Activated T-cell treated with anti-CD3 and anti-CD28 coated beads, Interleukin-2, amount 50 U/mL, for 72 hours (primary cell): ENCODE results near the gene ACHE. TPM values are rescaled to one million over a fixed set of nuclear protein-coding genes. Genes with fewer than 3 reads are reported as not detected.
"Not testable (repeated sequence)": the region's sequence is repeated elsewhere in the genome, so short reads cannot be mapped to it uniquely, and the experiment has no call there.

Experiments
- ATAC-seq, 2 donors: fragments of 150-1000 bp; cut with Tn5 transposase; replicated peaks in 1 of 2; 2 replicates each; pipeline ENCODE4 v1.10.0; 2021; ENCODE audit warnings: moderate library complexity in 2 of 2, mild to moderate bottlenecking in 1 of 2
- DNase-seq, 2 donors: peaks; one replicate each; pipeline ENCODE4 v3.0.0; 2021 to 2022; ENCODE audit warnings: mixed read lengths in 1 of 2
- H3K27ac Mint-ChIP-seq: one replicate; pipeline ENCODE4 v1.8.0; 2022; ENCODE audit warnings: mild to moderate bottlenecking, moderate library complexity, mixed read lengths
- H3K27me3 Mint-ChIP-seq: one replicate; pipeline ENCODE4 v1.8.0; 2022; ENCODE audit warnings: low read depth, mixed read lengths
- H3K36me3 Mint-ChIP-seq, 2 donors: one replicate each; pipeline ENCODE4 v1.8.0; 2022; ENCODE audit warnings: mixed read lengths in 2 of 2, mild to moderate bottlenecking in 1 of 2; ENCODE audit not compliant: insufficient read depth in 2 of 2
- H3K4me1 Mint-ChIP-seq: one replicate; pipeline ENCODE4 v1.8.0; 2022; ENCODE audit warnings: low read depth, mixed read lengths
- H3K4me3 Mint-ChIP-seq, 2 donors: one replicate each; pipeline ENCODE4 v1.8.0; 2022; ENCODE audit warnings: mild to moderate bottlenecking in 2 of 2, mixed read lengths in 2 of 2, moderate library complexity in 2 of 2
- H3K9me3 Mint-ChIP-seq, 2 donors: one replicate each; pipeline ENCODE4 v1.8.0; 2022; ENCODE audit warnings: mixed read lengths in 2 of 2
- total RNA-seq, 2 donors: library from RNA; stranded (reverse); gene quantifications; one replicate each; pipeline ENCODE4 v1.2.3, GENCODE V29; 2022

ACHE gene
- under 1 TPM; 0.16 to 0.41 TPM for total RNA-seq

GRCh38 chr7:100895701-100895955 lies at the start of gene ACHE:
ACHE (minus strand) TSS chr7:100895888; CDS start chr7:100894232, 1,656 bp downstream.
- Mint-ChIP-seq H3K36me3 (no peaks in the 10 kb centered on the region), H3K27ac (no peak within 1 kb of the TSS), H3K9me3 (no peaks in the 10 kb centered on the region), H3K4me1 (peaks cover 18% of the 10 kb centered on the region), H3K4me3 (peak within 1 kb of the TSS; percentile 72 to 88), H3K27me3 (peaks cover 47% of the 10 kb centered on the region)
- ATAC-seq (peak; percentile 27 to 40), DNase-seq (no peak)

- Mint-ChIP-seq H3K9me3 (no peaks in the 10 kb centered on the region), H3K4me1 (no peaks in the 10 kb centered on the region), H3K27ac (no peak overlapping the region), H3K4me3 (no peak overlapping the region), H3K36me3 (no peaks in the 10 kb centered on the region), H3K27me3 (peaks cover 5% of the 10 kb centered on the region)
- ATAC-seq = no peak
- no peak for DNase-seq
These were observed 48.5 kb upstream of the ACHE start for GRCh38 chr7:100944138-100944537.

GRCh38 chr7:100943693-100944092 lies 48.0 kb upstream of the ACHE start:
- ATAC-seq = no peak
- Mint-ChIP-seq H3K27ac (no peak overlapping the region), H3K4me3 (no peak overlapping the region), H3K27me3 (peaks cover 5% of the 10 kb centered on the region), H3K9me3 (no peaks in the 10 kb centered on the region), H3K36me3 (no peaks in the 10 kb centered on the region), H3K4me1 (no peaks in the 10 kb centered on the region)
- DNase-seq = no peak

GRCh38 chr7:100942045-100942774 lies 46.5 kb upstream of the ACHE start:
- peaks cover 5% of the 10 kb centered on the region for H3K27me3 Mint-ChIP-seq
- ATAC-seq = no peak
- no peak overlapping the region for H3K4me3 Mint-ChIP-seq
- H3K36me3 Mint-ChIP-seq = no peaks in the 10 kb centered on the region
- DNase-seq = no peak
- H3K27ac Mint-ChIP-seq = no peak overlapping the region
- H3K4me1 Mint-ChIP-seq = no peaks in the 10 kb centered on the region
- no peaks in the 10 kb centered on the region for H3K9me3 Mint-ChIP-seq

- not testable (repeated sequence) for H3K4me1 Mint-ChIP-seq, H3K9me3 Mint-ChIP-seq, H3K4me3 Mint-ChIP-seq, H3K36me3 Mint-ChIP-seq, H3K27ac Mint-ChIP-seq, ATAC-seq, DNase-seq
- peaks cover 11% of the 10 kb centered on the region for H3K27me3 Mint-ChIP-seq
These were observed 40.5 kb upstream of the ACHE start for GRCh38 chr7:100936167-100936566.

- not testable (repeated sequence) for DNase-seq, H3K36me3 Mint-ChIP-seq, H3K9me3 Mint-ChIP-seq, H3K4me3 Mint-ChIP-seq, ATAC-seq, H3K4me1 Mint-ChIP-seq, H3K27ac Mint-ChIP-seq
- H3K27me3 Mint-ChIP-seq = peaks cover 14% of the 10 kb centered on the region
These were observed 39.7 kb upstream of the ACHE start for GRCh38 chr7:100935381-100935780.

- no peak for DNase-seq
- H3K4me3 Mint-ChIP-seq = no peak overlapping the region
These were observed 38.0 kb upstream of the ACHE start for GRCh38 chr7:100933734-100934133.

GRCh38 chr7:100929808-100930174 lies 34.1 kb upstream of the ACHE start:
- Mint-ChIP-seq H3K36me3 (peaks cover 0 to 4% of the 10 kb centered on the region in 2 donors), H3K27me3 (peaks cover 14% of the 10 kb centered on the region), H3K4me3 (no peak overlapping the region), H3K4me1 (no peaks in the 10 kb centered on the region), H3K9me3 (peaks cover 2% of the 10 kb centered on the region in 2 donors), H3K27ac (no peak overlapping the region)
- no peak for DNase-seq
- no peak for ATAC-seq

More at GRCh38 chr7:100933734-100934133, 38.0 kb upstream of the ACHE start:
- H3K27me3 Mint-ChIP-seq = peaks cover 14% of the 10 kb centered on the region
- H3K4me1 Mint-ChIP-seq = no peaks in the 10 kb centered on the region
- no peak overlapping the region for H3K27ac Mint-ChIP-seq
- no peak for ATAC-seq
- peaks cover 0 to 4% of the 10 kb centered on the region in 2 donors for H3K36me3 Mint-ChIP-seq
- peaks cover 2% of the 10 kb centered on the region in 2 donors for H3K9me3 Mint-ChIP-seq

- not testable (repeated sequence) for H3K4me1 Mint-ChIP-seq, H3K4me3 Mint-ChIP-seq, H3K9me3 Mint-ChIP-seq, H3K36me3 Mint-ChIP-seq, ATAC-seq, DNase-seq, H3K27ac Mint-ChIP-seq
- peaks cover 34% of the 10 kb centered on the region for H3K27me3 Mint-ChIP-seq
These were observed 27.9 kb upstream of the ACHE start for GRCh38 chr7:100923616-100924015.

- Mint-ChIP-seq H3K27me3 (peaks cover 34% of the 10 kb centered on the region), H3K9me3 (no peaks in the 10 kb centered on the region), H3K4me3 (no peak overlapping the region), H3K36me3 (no peaks in the 10 kb centered on the region), H3K4me1 (no peaks in the 10 kb centered on the region), H3K27ac (no peak overlapping the region)
- ATAC-seq = no peak
- no peak for DNase-seq
These were observed 25.4 kb upstream of the ACHE start for GRCh38 chr7:100921039-100921438.

GRCh38 chr7:100919779-100920437 lies 24.2 kb upstream of the ACHE start:
- DNase-seq, ATAC-seq, H3K27ac Mint-ChIP-seq, H3K4me1 Mint-ChIP-seq, H3K36me3 Mint-ChIP-seq, H3K4me3 Mint-ChIP-seq, H3K9me3 Mint-ChIP-seq: not testable (repeated sequence)
- H3K27me3 Mint-ChIP-seq = peaks cover 34% of the 10 kb centered on the region

- not testable (repeated sequence) for H3K36me3 Mint-ChIP-seq, H3K9me3 Mint-ChIP-seq, H3K27ac Mint-ChIP-seq, H3K4me3 Mint-ChIP-seq, H3K4me1 Mint-ChIP-seq, ATAC-seq, DNase-seq
- H3K27me3 Mint-ChIP-seq = peaks cover 34% of the 10 kb centered on the region
These were observed 23.6 kb upstream of the ACHE start for GRCh38 chr7:100919335-100919734.

- no peak overlapping the region for H3K27ac Mint-ChIP-seq
- peaks cover 3% of the 10 kb centered on the region for H3K27me3 Mint-ChIP-seq
- H3K4me3 Mint-ChIP-seq = no peak overlapping the region
- ATAC-seq (peak; percentile 89 to 90), DNase-seq (peak; percentile 8)
- no peaks in the 10 kb centered on the region for H3K36me3 Mint-ChIP-seq
- peaks cover 7% of the 10 kb centered on the region for H3K4me1 Mint-ChIP-seq
- no peaks in the 10 kb centered on the region for H3K9me3 Mint-ChIP-seq
These were observed 19.3 kb upstream of the ACHE start for GRCh38 chr7:100914879-100915447.
